Thymus (tissue), 11 donors: ENCODE data around the gene CUX1. TPM values are rescaled to one million over a fixed set of nuclear protein-coding genes. Genes with fewer than 3 reads are reported as not detected.

Source experiments
- DNase-seq, 9 donors: peaks; one replicate each; pipeline ENCODE4 v3.0.0-alpha.2; 2013; ENCODE audit warnings: low spot score in 9 of 9, low read depth in 6 of 9, missing footprints in 1 of 9
- H3K27ac ChIP-seq, 2 donors: one replicate each; pipeline ENCODE4 v1.5.1; 2013; ENCODE audit warnings: control low read depth in 1 of 2, low read depth in 1 of 2, low read length in 1 of 2, mild to moderate bottlenecking in 1 of 2, moderate library complexity in 1 of 2
- H3K27me3 ChIP-seq, 2 donors: one replicate each; pipeline ENCODE4 v1.5.1; 2013; ENCODE audit warnings: low read length in 1 of 2; ENCODE audit not compliant: control insufficient read depth in 2 of 2, insufficient read depth in 1 of 2
- H3K36me3 ChIP-seq, 2 donors: one replicate each; pipeline ENCODE4 v1.5.1; 2013; ENCODE audit warnings: low read length in 1 of 2, mild to moderate bottlenecking in 1 of 2, moderate library complexity in 1 of 2; ENCODE audit not compliant: control insufficient read depth in 2 of 2, insufficient read depth in 2 of 2
- H3K4me1 ChIP-seq, 2 donors: one replicate each; pipeline ENCODE4 v1.5.1; 2013; ENCODE audit warnings: low read length in 2 of 2; ENCODE audit not compliant: control insufficient read depth in 2 of 2, insufficient read depth in 2 of 2
- H3K4me3 ChIP-seq, 2 donors: one replicate each; pipeline ENCODE4 v1.5.1; 2013; ENCODE audit warnings: low read length in 2 of 2, control low read depth in 1 of 2, mild to moderate bottlenecking in 1 of 2
- H3K9me3 ChIP-seq, 2 donors: one replicate each; pipeline ENCODE4 v1.5.1; 2013; ENCODE audit warnings: low read length in 1 of 2, mild to moderate bottlenecking in 1 of 2; ENCODE audit not compliant: control insufficient read depth in 2 of 2, insufficient read depth in 1 of 2
- WGBS: extraction: QIAGEN DNeasy Blood & Tissue Kit; methylation state at CpG from one replicate; pipeline ENCODE4 v1.1.7; 2013; 5-methylcytosine and 5-hydroxymethylcytosine counted together
- polyA plus RNA-seq: library from polyadenylated mRNA; stranded (reverse); fragments of 200-250 nt; gene quantifications from one replicate; pipeline ENCODE4 v1.2.3, GENCODE V29; 2013
- total RNA-seq: library from RNA; stranded (reverse); fragments of 120-200 nt; gene quantifications from one replicate; pipeline ENCODE4 v1.2.4, GENCODE V29; 2013
- donor health status: healthy.

Gene CUX1
- total and polyA plus RNA-seq, 2 donors = 27.8 to 35.0 TPM

- WGBS = 96% methylated on average over 8 of the region's 8 CpGs
- Histone ChIP-seq H3K27me3 (no peaks in the 10 kb centered on the region), H3K4me1 (peaks cover 0 to 6% of the 10 kb centered on the region in 2 donors), H3K36me3 (no peaks in the 10 kb centered on the region), H3K4me3 (no peak overlapping the region), H3K27ac (no peak overlapping the region), H3K9me3 (no peaks in the 10 kb centered on the region)
- no peak for DNase-seq
Observed at GRCh38 chr7:101781439-101781838, 36.0 kb upstream of the CUX1 start.

DNA sequence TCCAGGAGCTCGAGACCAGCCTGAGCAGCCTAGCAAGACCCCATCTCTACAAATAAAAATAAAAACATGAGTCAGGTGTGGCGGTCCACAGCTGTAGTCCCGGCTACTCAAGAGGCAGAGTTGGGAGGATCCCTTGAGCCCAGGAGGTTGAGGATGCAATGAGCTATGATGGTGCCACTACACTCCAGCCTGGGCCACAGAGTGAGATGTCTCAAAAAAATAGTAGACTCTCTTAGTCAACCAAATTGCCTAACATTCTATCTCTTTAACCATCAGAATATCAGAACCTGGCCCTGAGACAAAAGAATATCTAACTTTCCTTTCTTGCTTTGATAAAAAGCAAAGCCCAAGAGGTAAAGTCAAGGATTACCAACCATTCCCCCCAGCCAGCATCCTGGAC is 35.0 kb upstream of the CUX1 start:
- H3K36me3 ChIP-seq = no peaks in the 10 kb centered on the region
- no peak overlapping the region for H3K4me3 ChIP-seq
- DNase-seq = no peak
- 96% methylated on average over 3 of the region's 3 CpGs for WGBS
- no peak overlapping the region for H3K27ac ChIP-seq
- H3K4me1 ChIP-seq = peaks cover 0 to 6% of the 10 kb centered on the region in 2 donors
- no peaks in the 10 kb centered on the region for H3K27me3 ChIP-seq
- H3K9me3 ChIP-seq = peaks cover 0 to 1% of the 10 kb centered on the region in 2 donors

- WGBS = 97% methylated on average over 3 of the region's 3 CpGs
- Histone ChIP-seq H3K36me3 (no peaks in the 10 kb centered on the region), H3K4me1 (peaks cover 0 to 6% of the 10 kb centered on the region in 2 donors)
Observed at GRCh38 chr7:101782896-101783295, 34.5 kb upstream of the CUX1 start.

GRCh38 chr7:101783381-101784181 is 33.8 kb upstream of the CUX1 start:
- no peak overlapping the region for H3K4me3 ChIP-seq
- WGBS = 92% methylated on average over 10 of the region's 10 CpGs
- peaks cover 0 to 10% of the 10 kb centered on the region in 2 donors for H3K9me3 ChIP-seq
- H3K4me1 ChIP-seq = peaks cover 0 to 6% of the 10 kb centered on the region in 2 donors
- no peak for DNase-seq
- H3K27me3 ChIP-seq = no peaks in the 10 kb centered on the region
- no peak overlapping the region for H3K27ac ChIP-seq
- no peaks in the 10 kb centered on the region for H3K36me3 ChIP-seq

More at GRCh38 chr7:101782896-101783295, 34.5 kb upstream of the CUX1 start:
- Histone ChIP-seq H3K4me3 (no peak overlapping the region), H3K27ac (no peak overlapping the region), H3K27me3 (no peaks in the 10 kb centered on the region), H3K9me3 (peaks cover 0 to 5% of the 10 kb centered on the region in 2 donors)
- no peak for DNase-seq

- peaks cover 0 to 10% of the 10 kb centered on the region in 2 donors for H3K9me3 ChIP-seq
- H3K36me3 ChIP-seq = no peaks in the 10 kb centered on the region
- no peak overlapping the region for H3K4me3 ChIP-seq
- H3K27me3 ChIP-seq = no peaks in the 10 kb centered on the region
- WGBS = 64% methylated on average over 21 of the region's 21 CpGs
- peaks cover 0 to 6% of the 10 kb centered on the region in 2 donors for H3K4me1 ChIP-seq
- DNase-seq = no peak
- H3K27ac ChIP-seq = peak overlapping the region in 1 of 2 donors; percentile 19
Observed at GRCh38 chr7:101784292-101785127, 32.9 kb upstream of the CUX1 start.

DNA sequence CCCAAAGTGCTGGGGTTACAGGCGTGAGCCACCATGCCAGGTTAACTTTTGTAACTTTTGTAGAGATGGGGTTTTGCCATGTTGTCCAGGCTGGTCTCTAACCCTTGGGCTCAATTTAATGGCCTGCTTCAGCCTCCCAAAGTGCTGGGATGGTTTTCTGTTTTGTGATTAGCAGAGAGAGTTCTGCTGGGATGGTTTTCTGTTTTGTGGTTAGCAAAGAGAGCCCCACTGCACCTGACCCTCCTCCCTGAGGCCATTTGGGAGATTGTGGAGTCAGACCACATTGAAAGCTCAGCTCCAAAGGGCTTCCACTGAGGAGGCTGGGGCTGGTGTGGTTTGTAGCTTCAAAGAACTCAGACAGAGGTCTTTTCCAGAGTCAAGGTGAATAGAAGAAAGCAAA is 29.6 kb upstream of the CUX1 start:
- 96% methylated on average over 1 of the region's 1 CpG for WGBS
- no peak overlapping the region for H3K4me3 ChIP-seq
- H3K27me3 ChIP-seq = no peaks in the 10 kb centered on the region
- H3K27ac ChIP-seq = no peak overlapping the region
- H3K9me3 ChIP-seq = peaks cover 0 to 10% of the 10 kb centered on the region in 2 donors
- DNase-seq = no peak
- no peaks in the 10 kb centered on the region for H3K36me3 ChIP-seq
- H3K4me1 ChIP-seq = peaks cover 0 to 6% of the 10 kb centered on the region in 2 donors

GRCh38 chr7:101788517-101788916 is 28.9 kb upstream of the CUX1 start:
- no peak for DNase-seq
- Histone ChIP-seq H3K36me3 (no peaks in the 10 kb centered on the region), H3K27me3 (no peaks in the 10 kb centered on the region), H3K27ac (no peak overlapping the region), H3K4me3 (no peak overlapping the region), H3K4me1 (peaks cover 0 to 6% of the 10 kb centered on the region in 2 donors), H3K9me3 (peaks cover 0 to 10% of the 10 kb centered on the region in 2 donors)
- 68% methylated on average over 1 of the region's 1 CpG for WGBS

- H3K9me3 ChIP-seq = peaks cover 0 to 10% of the 10 kb centered on the region in 2 donors
- no peak for DNase-seq
Observed at GRCh38 chr7:101790566-101791293, 26.7 kb upstream of the CUX1 start.

More at GRCh38 chr7:101790566-101791293, 26.7 kb upstream of the CUX1 start:
- no peaks in the 10 kb centered on the region for H3K4me1 ChIP-seq
- H3K4me3 ChIP-seq = no peak overlapping the region
- no peaks in the 10 kb centered on the region for H3K36me3 ChIP-seq
- no peaks in the 10 kb centered on the region for H3K27me3 ChIP-seq
- whole genome bisulfite sequencing = 98% methylated on average over 10 of the region's 10 CpGs
- no peak overlapping the region for H3K27ac ChIP-seq
